GM18505 (cell line): ENCODE measurements around the gene ELMO1.

Experiments used
- ATAC-seq: cut with Tn5 transposase; IDR thresholded peaks from one replicate; pipeline ENCODE4 v1.9.1; 2021; ENCODE audit not compliant: unreplicated experiment
- POLR2A ChIP-seq: IDR thresholded peaks from 4 replicates; pipeline ENCODE4 v1.6.1; 2011; ENCODE audit warnings: borderline replicate concordance; ENCODE audit not compliant: insufficient read depth, insufficient read length; ENCODE audit errors: extremely low read depth

The ELMO1 gene

DNA sequence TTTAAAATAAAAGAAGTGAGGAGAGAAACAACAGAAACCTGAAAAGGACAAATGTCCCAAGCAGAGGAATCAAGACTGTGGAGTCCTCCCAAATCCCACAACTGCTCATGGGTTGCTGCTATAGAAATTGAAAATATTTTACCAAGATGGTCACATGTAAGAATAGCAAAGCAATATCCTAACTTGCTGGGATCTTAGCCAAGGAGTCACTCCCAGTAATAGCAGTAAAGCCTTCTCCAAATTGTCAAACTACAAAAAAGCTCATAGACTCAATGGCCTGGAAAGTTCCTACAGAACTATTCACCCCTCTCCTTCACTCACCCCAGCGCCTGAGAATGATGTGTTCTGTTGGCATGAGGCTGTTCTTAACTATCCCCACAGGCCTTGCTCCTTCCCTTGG, 186.5 kb downstream of the ELMO1 start:
- no peak for TF ChIP-seq POLR2A
- ATAC-seq = no peak

DNA sequence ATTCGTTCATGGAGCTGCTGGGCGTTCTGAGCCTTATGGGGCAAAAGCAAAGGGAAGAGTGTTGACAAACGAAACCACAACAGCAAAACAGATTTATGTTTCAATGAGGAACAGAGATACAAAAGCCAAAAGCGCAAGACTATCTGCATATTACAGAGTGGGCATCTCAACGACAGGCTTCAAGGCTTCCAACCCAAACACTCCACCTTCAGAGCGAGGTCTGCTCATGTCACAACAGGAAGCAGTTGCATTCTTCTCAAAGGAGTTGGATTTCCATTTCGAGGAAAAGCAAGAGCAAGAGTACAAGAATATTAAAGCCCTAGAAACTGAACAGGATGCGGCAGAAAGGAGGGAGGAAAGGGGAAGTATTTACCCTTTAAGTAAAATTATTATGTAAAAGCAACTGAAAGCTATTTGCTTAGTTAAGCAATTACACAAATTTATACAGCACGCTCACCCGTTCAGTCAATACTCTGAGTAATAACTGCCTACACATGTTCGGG, 189.3 kb downstream of the ELMO1 start:
- no peak for TF ChIP-seq POLR2A

DNA sequence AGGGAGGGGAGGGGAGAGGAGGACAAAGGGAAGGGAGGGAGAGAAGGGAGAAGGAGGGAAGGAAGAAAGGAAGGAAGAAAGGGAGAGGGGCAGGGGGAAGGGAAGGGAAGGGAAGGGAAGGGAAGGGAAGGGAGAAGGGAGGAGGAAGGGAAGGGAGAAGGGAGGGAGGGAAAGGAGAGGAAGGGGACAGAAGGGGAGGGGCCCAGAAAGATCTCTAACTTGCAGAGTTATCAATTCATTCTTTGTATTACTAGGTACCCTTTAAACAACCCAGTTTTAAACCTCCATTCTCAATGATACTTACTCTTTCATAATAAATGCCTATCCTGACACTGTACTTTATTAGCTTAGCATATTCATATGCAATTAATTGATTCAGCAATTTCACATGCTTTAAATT, 192.0 kb downstream of the ELMO1 start:
- no peak for ATAC-seq
- no peak for TF ChIP-seq POLR2A

More for the DNA sequence above, 189.3 kb downstream of the ELMO1 start:
- no peak for ATAC-seq

- TF ChIP-seq POLR2A = no peak
- ATAC-seq = no peak
These were observed 193.2 kb downstream of the ELMO1 start for GRCh38 chr7:37255327-37255944.

DNA sequence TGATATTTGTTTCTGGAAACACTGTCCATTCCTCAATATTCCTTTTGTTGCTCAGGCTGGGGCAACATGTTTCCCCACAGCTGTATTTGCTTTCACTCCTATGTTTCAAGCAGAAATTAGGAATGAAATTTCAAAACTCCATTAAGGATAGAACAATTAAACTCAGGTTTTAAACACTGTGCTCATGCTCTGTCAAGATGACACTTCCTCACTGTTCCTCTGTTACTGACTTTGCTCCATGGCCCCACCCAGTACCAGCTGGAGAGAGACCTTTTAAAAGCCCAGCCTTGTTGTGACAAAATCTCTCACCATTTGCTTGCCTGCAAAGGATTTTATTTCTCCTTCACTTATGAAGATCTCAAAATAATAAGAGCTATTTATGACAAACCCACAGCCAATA, 197.4 kb downstream of the ELMO1 start:
- no peak for TF ChIP-seq POLR2A
- ATAC-seq = no peak

DNA sequence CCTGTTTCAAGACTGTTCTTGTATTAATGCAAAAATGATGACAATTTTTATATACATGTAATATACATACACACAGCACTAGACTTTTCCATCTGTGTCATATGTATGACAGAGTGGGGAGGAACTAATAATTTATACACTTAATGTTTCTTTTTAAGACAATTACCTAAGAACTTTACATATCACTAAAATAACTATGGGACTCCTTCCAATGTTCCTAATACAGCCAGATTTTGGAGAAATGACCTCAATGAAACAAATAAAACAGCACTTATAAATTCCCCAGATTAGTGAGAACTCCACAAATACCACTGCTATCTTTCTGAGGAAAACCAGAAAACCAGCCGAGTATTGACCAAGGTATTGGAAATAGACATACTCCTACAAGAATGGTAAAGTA, 199.4 kb downstream of the ELMO1 start:
- no peak for TF ChIP-seq POLR2A
- ATAC-seq = no peak

GRCh38 chr7:37248396-37248861, 200.2 kb downstream of the ELMO1 start:
- no peak for TF ChIP-seq POLR2A
- no peak for ATAC-seq

DNA sequence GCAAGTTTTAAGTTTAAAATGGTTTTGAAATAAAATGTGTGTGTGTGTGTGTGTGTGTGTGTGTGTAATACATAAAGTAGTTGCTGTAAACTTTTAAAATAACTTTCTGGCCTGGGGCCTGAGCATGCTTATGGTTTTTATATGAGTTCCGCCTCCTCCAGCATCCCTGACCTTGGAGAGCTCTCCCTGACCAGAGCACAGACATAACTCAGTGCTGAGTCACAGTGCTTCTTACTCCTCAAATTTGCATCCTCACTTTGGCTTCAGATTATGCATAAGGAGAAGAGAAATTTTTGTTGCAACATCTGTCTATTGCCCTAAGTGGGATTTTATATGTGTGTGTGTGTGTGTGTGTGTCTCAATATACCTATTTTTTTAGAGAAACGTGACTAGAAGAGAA, 200.8 kb downstream of the ELMO1 start:
- ATAC-seq = no peak

DNA sequence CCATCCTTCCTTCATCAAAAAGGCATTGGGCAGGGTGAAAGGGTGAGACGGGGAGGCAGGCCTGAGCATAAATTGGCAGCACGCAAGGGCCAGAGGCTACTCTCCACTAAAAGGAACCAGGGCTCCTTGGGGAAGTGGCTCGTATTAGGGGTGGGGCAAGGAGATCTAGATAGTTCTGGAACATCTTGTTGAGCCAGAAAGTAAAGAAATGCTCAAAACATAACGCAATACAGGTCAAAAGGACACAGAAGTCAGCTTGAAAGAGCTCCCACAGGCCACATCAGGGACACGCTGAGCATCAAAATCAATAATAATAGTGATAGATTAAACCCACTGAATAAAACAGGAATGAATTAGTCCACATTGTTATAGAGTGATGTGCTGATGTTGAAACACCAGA, 203.1 kb downstream of the ELMO1 start:
- no peak for ATAC-seq
- no peak for TF ChIP-seq POLR2A

More for the DNA sequence above, 200.8 kb downstream of the ELMO1 start:
- no peak for TF ChIP-seq POLR2A

DNA sequence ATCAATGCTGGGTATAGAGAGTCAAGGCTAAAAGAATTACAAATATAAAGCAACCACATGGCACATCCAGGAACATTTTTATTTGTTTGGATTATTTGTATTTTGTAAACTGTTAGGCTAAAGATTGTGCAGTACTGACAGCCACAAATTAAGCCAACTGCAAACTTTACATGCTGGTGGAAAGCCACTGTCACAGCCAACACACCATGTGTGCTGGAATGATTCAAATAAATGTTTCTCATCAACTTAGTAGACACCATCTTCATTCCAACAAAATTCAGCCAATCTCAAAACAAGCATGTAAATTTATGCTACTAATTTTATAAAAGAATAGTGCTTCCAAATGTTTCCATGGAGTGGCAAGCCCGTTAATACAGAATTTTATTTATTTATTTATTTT, 211.8 kb downstream of the ELMO1 start:
- TF ChIP-seq POLR2A = no peak
- ATAC-seq = no peak

GRCh38 chr7:37235813-37236212, 212.9 kb downstream of the ELMO1 start:
- no peak for ATAC-seq

GRCh38 chr7:37234928-37235327, 213.7 kb downstream of the ELMO1 start:
- no peak for ATAC-seq
- no peak for TF ChIP-seq POLR2A

More at GRCh38 chr7:37235813-37236212, 212.9 kb downstream of the ELMO1 start:
- no peak for TF ChIP-seq POLR2A

DNA sequence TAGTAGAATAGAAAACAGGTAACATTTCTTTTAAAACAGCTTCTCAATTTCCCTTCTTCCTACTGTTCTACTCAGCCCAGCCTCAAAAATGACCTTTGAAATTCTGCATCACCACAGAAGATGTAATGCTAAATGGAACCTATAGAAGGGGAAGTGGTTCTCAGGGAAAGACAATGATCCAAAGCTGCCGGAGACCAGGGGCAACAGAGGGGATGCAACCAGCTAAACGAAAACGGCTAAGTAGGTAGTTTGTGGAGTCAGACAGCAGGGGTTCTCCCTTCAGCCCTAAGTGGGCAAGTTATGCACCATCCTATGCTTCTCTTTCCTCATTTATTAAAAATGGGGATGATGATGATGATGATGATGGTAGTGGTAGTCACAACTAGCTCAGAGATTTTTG, 214.3 kb downstream of the ELMO1 start:
- ATAC-seq = no peak

DNA sequence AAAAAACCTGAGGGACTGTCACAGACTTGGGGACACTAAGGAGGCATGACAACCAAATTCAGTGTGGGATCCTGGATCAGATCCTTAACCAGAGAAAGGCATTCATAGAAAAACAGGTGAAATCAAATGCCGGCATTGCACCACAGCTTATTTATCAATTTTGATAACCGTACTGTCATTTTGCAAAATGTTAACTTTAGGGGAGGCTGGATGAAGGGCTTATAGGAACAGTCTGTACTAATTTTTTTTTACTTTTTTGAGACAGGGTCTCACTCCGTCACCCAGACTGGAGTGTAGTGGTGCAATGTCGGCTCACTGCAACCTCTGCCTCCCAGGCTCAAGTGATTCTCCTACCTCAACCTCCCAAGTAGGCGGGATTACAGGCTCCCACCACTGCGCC, 217.1 kb downstream of the ELMO1 start:
- no peak for TF ChIP-seq POLR2A
- ATAC-seq = no peak

More for the DNA sequence above, 214.3 kb downstream of the ELMO1 start:
- TF ChIP-seq POLR2A = no peak
